HepG2 (cell line): ENCODE results near the gene IGDCC3. TPM values are rescaled to one million over a fixed set of nuclear protein-coding genes. Genes with fewer than 3 reads are reported as not detected.
A peak's percentile ranks its signal among the peaks of the same experiment; 100 is the strongest.

Experiments
- ATM ChIP-seq: fragments of 450-650 bp; IDR thresholded peaks from 2 replicates; pipeline ENCODE4 v1.7.1; 2017; ENCODE audit warnings: mild to moderate bottlenecking, borderline replicate concordance
- BRF2 ChIP-seq: sonication (generic); formaldehyde crosslinking; IDR thresholded peaks from 2 replicates; pipeline ENCODE4 v1.8.1; 2022; ENCODE audit warnings: mild to moderate bottlenecking, missing genetic modification reagents
- MTERF4 ChIP-seq: sonication (generic); formaldehyde crosslinking; IDR thresholded peaks from 2 replicates; pipeline ENCODE4 v1.8.0; 2023; ENCODE audit warnings: mild to moderate bottlenecking, missing genetic modification reagents
- NAIF1 ChIP-seq: sonication (generic); formaldehyde crosslinking; IDR thresholded peaks from 2 replicates; pipeline ENCODE4 v1.5.0; 2020; ENCODE audit warnings: mild to moderate bottlenecking, missing genetic modification reagents, borderline replicate concordance
- NFE2L1 ChIP-seq: sonication (generic); formaldehyde crosslinking; IDR thresholded peaks from 2 replicates; pipeline ENCODE4 v1.4.0; 2020; ENCODE audit warnings: missing genetic modification reagents, mild to moderate bottlenecking, borderline replicate concordance
- NKX3-1 ChIP-seq: sonication (generic); formaldehyde crosslinking; IDR thresholded peaks from 2 replicates; pipeline ENCODE4 v1.5.0; 2020; ENCODE audit warnings: missing genetic modification reagents
- NRL ChIP-seq: sonication (generic); formaldehyde crosslinking; IDR thresholded peaks from 2 replicates; pipeline ENCODE4 v1.5.0; 2020; ENCODE audit warnings: missing genetic modification reagents, mild to moderate bottlenecking, moderate library complexity, borderline replicate concordance
- PAXIP1 ChIP-seq: sonication (generic); formaldehyde crosslinking; conservative IDR thresholded peaks from 2 replicates; pipeline ENCODE4 v1.4.0; 2020; ENCODE audit warnings: mild to moderate bottlenecking, missing genetic modification reagents, moderate library complexity
- REPIN1 ChIP-seq: sonication (generic); formaldehyde crosslinking; IDR thresholded peaks from 2 replicates; pipeline ENCODE4 v1.8.0; 2022; ENCODE audit warnings: missing genetic modification reagents, low read depth, mild to moderate bottlenecking, borderline replicate concordance
- SCMH1 ChIP-seq: sonication (generic); formaldehyde crosslinking; IDR thresholded peaks from 2 replicates; pipeline ENCODE4 v1.9.0; 2021; ENCODE audit warnings: missing genetic modification reagents, mild to moderate bottlenecking, borderline replicate concordance
- TCF7L2 ChIP-seq: IDR thresholded peaks from 2 replicates; pipeline ENCODE4 v1.6.1; 2011; ENCODE audit warnings: mild to moderate bottlenecking, low read depth, low read length, moderate library complexity
- ZNF12 ChIP-seq: sonication (generic); formaldehyde crosslinking; IDR thresholded peaks from 2 replicates; pipeline ENCODE4 v1.5.0; 2020; ENCODE audit warnings: missing genetic modification reagents
- ZNF34 ChIP-seq: sonication (generic); formaldehyde crosslinking; IDR thresholded peaks from 2 replicates; pipeline ENCODE4 v1.4.0; 2020; ENCODE audit warnings: mild to moderate bottlenecking, missing genetic modification reagents, borderline replicate concordance
- ZNF432 ChIP-seq: sonication (generic); formaldehyde crosslinking; IDR thresholded peaks from 2 replicates; pipeline ENCODE4 v1.5.0; 2020; ENCODE audit warnings: missing genetic modification reagents, mild to moderate bottlenecking, borderline replicate concordance
- ZNF501 ChIP-seq: sonication (generic); formaldehyde crosslinking; IDR thresholded peaks from 2 replicates; pipeline ENCODE4 v1.5.1; 2020; ENCODE audit warnings: mild to moderate bottlenecking, moderate library complexity, missing genetic modification reagents
- ZNF746 ChIP-seq: sonication (generic); formaldehyde crosslinking; IDR thresholded peaks from 2 replicates; pipeline ENCODE4 v1.8.0; 2022; ENCODE audit warnings: mild to moderate bottlenecking, missing genetic modification reagents
- polyA plus RNA-seq, 8 experiments: library from polyadenylated mRNA; depleted of rRNA in 3 of 8; stranded (reverse) in 7 of 8; unstranded in 1 of 8; fragments of >200 nt; fragmentation: Illumina TruSeq in 4 of 8; extraction: Trizol in 4 of 8; gene quantifications; 2 replicates each; pipeline versions ENCODE4 v1.2.1 to v1.2.3, GENCODE V29; 2011 to 2016; ENCODE audit warnings: low read depth in 4 of 8, missing spikeins in 1 of 8, mixed read lengths in 1 of 8; ENCODE audit not compliant: insufficient read depth in 1 of 8
- total RNA-seq, 5 experiments: library from RNA; depleted of rRNA; stranded (reverse); fragments of >200 nt; fragmentation: Illumina TruSeq; extraction: Trizol; gene quantifications; 2 replicates each; pipeline ENCODE4 v1.2.3, GENCODE V29; 2016; ENCODE audit warnings: low read depth in 1 of 5
- TF ChIP-seq, protein P1 (sequence below): sonication (generic); formaldehyde crosslinking; IDR thresholded peaks from 2 replicates; pipeline ENCODE4 v1.8.0; 2022; ENCODE audit warnings: missing genetic modification reagents, mild to moderate bottlenecking, borderline replicate concordance
- TF ChIP-seq, protein P2 (sequence below): sonication (generic); formaldehyde crosslinking; IDR thresholded peaks from 2 replicates; pipeline ENCODE4 v1.5.1; 2020; ENCODE audit warnings: missing genetic modification reagents, mild to moderate bottlenecking, borderline replicate concordance

The IGDCC3 gene
- total and polyA plus RNA-seq, 2 of the 13 experiments (the other 11 are each of a cell fraction or from before 2014, with no cell fraction given): 30.1 to 51.8 TPM

- TF ChIP-seq BRF2 (CRISPR knock-in tag): no peak
- no peak for TF ChIP-seq NRL (CRISPR knock-in tag)
- TF ChIP-seq NKX3-1 (CRISPR knock-in tag): no peak
- TF ChIP-seq, protein P1, sequence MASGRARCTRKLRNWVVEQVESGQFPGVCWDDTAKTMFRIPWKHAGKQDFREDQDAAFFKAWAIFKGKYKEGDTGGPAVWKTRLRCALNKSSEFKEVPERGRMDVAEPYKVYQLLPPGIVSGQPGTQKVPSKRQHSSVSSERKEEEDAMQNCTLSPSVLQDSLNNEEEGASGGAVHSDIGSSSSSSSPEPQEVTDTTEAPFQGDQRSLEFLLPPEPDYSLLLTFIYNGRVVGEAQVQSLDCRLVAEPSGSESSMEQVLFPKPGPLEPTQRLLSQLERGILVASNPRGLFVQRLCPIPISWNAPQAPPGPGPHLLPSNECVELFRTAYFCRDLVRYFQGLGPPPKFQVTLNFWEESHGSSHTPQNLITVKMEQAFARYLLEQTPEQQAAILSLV (CRISPR knock-in tag): no peak
- no peak for TF ChIP-seq ZNF746 (CRISPR knock-in tag)
- TF ChIP-seq ZNF501 (CRISPR knock-in tag): peak; percentile 2; the same call in 1 of the 2 replicates
- TF ChIP-seq ZNF12 (CRISPR knock-in tag): no peak
- TF ChIP-seq NFE2L1 (CRISPR knock-in tag): no peak
- TF ChIP-seq SCMH1 (CRISPR knock-in tag): no peak
- TF ChIP-seq ZNF432 (CRISPR knock-in tag): no peak
- TF ChIP-seq, protein P2, sequence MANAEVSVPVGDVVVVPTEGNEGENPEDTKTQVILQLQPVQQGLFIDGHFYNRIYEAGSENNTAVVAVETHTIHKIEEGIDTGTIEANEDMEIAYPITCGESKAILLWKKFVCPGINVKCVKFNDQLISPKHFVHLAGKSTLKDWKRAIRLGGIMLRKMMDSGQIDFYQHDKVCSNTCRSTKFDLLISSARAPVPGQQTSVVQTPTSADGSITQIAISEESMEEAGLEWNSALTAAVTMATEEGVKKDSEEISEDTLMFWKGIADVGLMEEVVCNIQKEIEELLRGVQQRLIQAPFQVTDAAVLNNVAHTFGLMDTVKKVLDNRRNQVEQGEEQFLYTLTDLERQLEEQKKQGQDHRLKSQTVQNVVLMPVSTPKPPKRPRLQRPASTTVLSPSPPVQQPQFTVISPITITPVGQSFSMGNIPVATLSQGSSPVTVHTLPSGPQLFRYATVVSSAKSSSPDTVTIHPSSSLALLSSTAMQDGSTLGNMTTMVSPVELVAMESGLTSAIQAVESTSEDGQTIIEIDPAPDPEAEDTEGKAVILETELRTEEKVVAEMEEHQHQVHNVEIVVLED (CRISPR knock-in tag): no peak
- no peak for TF ChIP-seq REPIN1 (CRISPR knock-in tag)
- TF ChIP-seq TCF7L2: no peak
- no peak for TF ChIP-seq ZNF34
- no peak for TF ChIP-seq PAXIP1 (CRISPR knock-in tag)
- no peak for TF ChIP-seq ATM
- no peak for TF ChIP-seq NAIF1 (CRISPR knock-in tag)
- TF ChIP-seq MTERF4 (CRISPR knock-in tag): no peak
Observed at GRCh38 chr15:65368302-65369211, 9.2 kb downstream of the IGDCC3 start (continued).
